LNCaP clone FGC (cell line): Measurements from ENCODE around the gene WDR64.

Experiments used
- DNase-seq: peaks from one replicate; pipeline ENCODE4 v3.0.0-alpha.2; 2011; ENCODE audit warnings: low read depth
- H3K4me3 ChIP-seq: 2 replicates; pipeline ENCODE4 v1.5.1; 2011; ENCODE audit warnings: mild to moderate bottlenecking, low read depth, low read length, control low read depth
- CTCF ChIP-seq: IDR thresholded peaks from 2 replicates; pipeline ENCODE4 v1.5.1; 2012; ENCODE audit warnings: mild to moderate bottlenecking; ENCODE audit not compliant: control insufficient read depth, insufficient read depth; ENCODE audit errors: extremely low read depth

WDR64 gene

GRCh38 chr1:241778117-241778516, 126.0 kb downstream of the WDR64 start:
- H3K4me3 ChIP-seq, result no peak overlapping the region
- no peak for TF ChIP-seq CTCF
- DNase-seq, result no peak

DNA sequence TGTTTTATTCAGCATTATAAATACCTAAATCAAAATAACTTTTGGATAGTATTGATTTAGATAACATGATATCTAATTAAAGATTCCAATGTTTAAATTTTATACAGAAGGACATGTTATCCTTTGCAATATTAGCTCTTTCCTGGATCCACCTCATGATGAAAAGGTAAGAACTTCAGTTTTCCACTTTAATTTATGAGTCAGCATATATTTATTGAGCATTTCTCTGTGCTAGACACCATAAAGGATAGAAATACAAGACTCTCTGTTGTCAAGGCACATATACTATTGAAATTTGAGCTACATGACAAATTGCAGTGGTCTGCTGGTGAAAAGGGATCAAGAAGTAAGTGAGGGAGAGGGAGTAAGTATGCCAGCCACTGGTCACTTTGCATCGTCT, 127.8 kb downstream of the WDR64 start:
- H3K4me3 ChIP-seq, result no peak overlapping the region
- TF ChIP-seq CTCF, result no peak
- DNase-seq, result no peak

DNA sequence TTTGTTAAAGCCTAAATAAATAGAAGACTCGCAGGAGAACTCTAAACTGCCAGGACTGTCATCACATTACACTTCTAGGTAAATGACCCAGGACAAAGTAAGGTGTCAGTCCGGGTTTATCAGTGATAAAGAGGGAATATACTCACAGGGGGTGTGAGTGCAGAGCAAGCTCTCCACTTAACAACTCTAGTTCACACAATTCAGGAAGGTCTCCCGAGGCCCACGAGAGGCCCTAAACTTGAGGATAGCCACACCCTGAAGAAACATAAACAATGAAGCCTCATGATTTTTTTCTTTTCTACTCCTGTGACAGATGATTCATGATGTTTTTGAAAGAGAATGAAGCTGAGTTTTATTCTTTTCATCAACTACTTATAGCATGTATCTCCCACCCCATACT, 130.3 kb downstream of the WDR64 start:
- no peak for DNase-seq
- no peak for TF ChIP-seq CTCF
- H3K4me3 ChIP-seq, result no peak overlapping the region

GRCh38 chr1:241787691-241788090, 135.6 kb downstream of the WDR64 start:
- no peak for TF ChIP-seq CTCF
- no peak for DNase-seq
- H3K4me3 ChIP-seq, result no peak overlapping the region

GRCh38 chr1:241789061-241789460, 137.0 kb downstream of the WDR64 start:
- no peak overlapping the region for H3K4me3 ChIP-seq
- DNase-seq, result no peak
- TF ChIP-seq CTCF, result no peak

- no peak for TF ChIP-seq CTCF
- no peak for DNase-seq
- H3K4me3 ChIP-seq, result no peak overlapping the region
Measured at GRCh38 chr1:241799416-241799815, 147.3 kb downstream of the WDR64 start.

DNA sequence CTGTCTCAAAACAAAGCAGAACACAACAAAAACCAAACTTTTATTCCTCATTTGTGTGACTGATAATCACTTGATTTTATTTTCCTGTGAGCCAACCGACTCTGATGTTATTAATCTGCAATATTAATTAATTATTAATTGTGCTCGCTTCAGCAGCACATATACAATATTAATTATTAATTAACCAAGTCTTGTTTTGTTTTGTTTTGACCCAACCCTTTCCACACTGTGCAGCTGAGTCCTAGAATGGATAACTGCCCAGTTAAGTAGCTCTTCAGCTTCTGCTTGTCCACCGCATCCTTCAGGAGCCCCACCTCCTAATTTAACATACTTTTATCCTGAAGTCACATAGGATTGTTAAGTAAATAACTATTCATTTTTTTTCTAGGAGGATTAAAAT, 148.6 kb downstream of the WDR64 start:
- no peak overlapping the region for H3K4me3 ChIP-seq
- no peak for TF ChIP-seq CTCF
- DNase-seq, result no peak
